IMR-90 (cell line): ENCODE measurements around the gene INHBE. TPM values are rescaled to one million over a fixed set of nuclear protein-coding genes. Genes with fewer than 3 reads are reported as not detected.

Experiments used
- ATAC-seq: fragments of 200-7000 bp; cut with Tn5 transposase; 2 replicates; pipeline ENCODE4 v1.9.1; 2020; ENCODE audit warnings: low read depth, mild to moderate bottlenecking, moderate library complexity
- BruUV-seq: library from RNA; stranded (reverse); fragments of 400-500 nt; replicated peaks from 2 replicates; lab custom pipeline; 2021; lab: Mats Ljungman, UMichigan
- CTCF ChIA-PET: fragments of 300-600 bp; formaldehyde crosslinking; extraction: SDS; loops from one replicate; lab custom pipeline; 2021; ENCODE audit warnings: antibody characterized with exemption; lab: Yijun Ruan, JAX
- POLR2A ChIA-PET: fragments of 300-600 bp; sonication (Branson Sonifier 250); formaldehyde crosslinking; loops from one replicate; lab custom pipeline; 2022; ENCODE audit warnings: antibody characterized with exemption; ENCODE audit not compliant: unreplicated experiment; lab: Charles Lee
- DNase-seq: peaks from one replicate; pipeline ENCODE4 v3.0.0; 2013
- H2AFZ ChIP-seq: replicated peaks from 2 replicates; pipeline ENCODE3; 2013; ENCODE audit warnings: low read length, mild to moderate bottlenecking; ENCODE audit not compliant: poor library complexity
- H2AK5ac ChIP-seq: 2 replicates; pipeline ENCODE4 v1.6.1; 2013; ENCODE audit warnings: low read depth, low read length, inconsistent platforms
- H2AK9ac ChIP-seq: replicated peaks from 2 replicates; pipeline ENCODE3; 2013; ENCODE audit warnings: mild to moderate bottlenecking, low read depth, low read length, moderate library complexity; ENCODE audit not compliant: poor library complexity
- H2BK120ac ChIP-seq: 2 replicates; pipeline ENCODE4 v1.6.1; 2013; ENCODE audit warnings: low read depth, low read length, inconsistent platforms
- H2BK15ac ChIP-seq: 3 replicates; pipeline ENCODE4 v1.6.1; 2013; ENCODE audit warnings: low read depth, low read length, inconsistent platforms
- H2BK20ac ChIP-seq: 2 replicates; pipeline ENCODE4 v1.6.1; 2013; ENCODE audit warnings: low read depth, mild to moderate bottlenecking, inconsistent platforms, low read length, moderate library complexity
- H2BK5ac ChIP-seq: 2 replicates; pipeline ENCODE4 v1.6.1; 2013; ENCODE audit warnings: mild to moderate bottlenecking, low read depth, low read length, inconsistent platforms; ENCODE audit not compliant: poor library complexity, severe bottlenecking
- H3K14ac ChIP-seq: replicated peaks from 2 replicates; pipeline ENCODE4 v1.6.1; 2013; ENCODE audit warnings: low read depth, low read length, inconsistent platforms
- H3K18ac ChIP-seq: 2 replicates; pipeline ENCODE4 v1.6.1; 2013; ENCODE audit warnings: low read depth, low read length, control low read depth
- H3K23ac ChIP-seq: 2 replicates; pipeline ENCODE4 v1.6.1; 2013; ENCODE audit warnings: low read depth, low read length, inconsistent platforms
- H3K27ac ChIP-seq: 2 replicates; pipeline ENCODE4 v1.5.1; 2013; ENCODE audit warnings: mild to moderate bottlenecking, control low read depth, low read length; ENCODE audit not compliant: insufficient read depth
- H3K27me3 ChIP-seq: 2 replicates; pipeline ENCODE4 v1.6.1; 2013; ENCODE audit warnings: low read length; ENCODE audit not compliant: control insufficient read depth, insufficient read depth
- H3K36me3 ChIP-seq: 2 replicates; pipeline ENCODE4 v1.6.1; 2013; ENCODE audit warnings: low read length, mixed read lengths; ENCODE audit not compliant: control insufficient read depth, insufficient read depth
- H3K4ac ChIP-seq: 2 replicates; pipeline ENCODE4 v1.6.1; 2013; ENCODE audit warnings: low read depth, low read length, inconsistent platforms
- H3K4me1 ChIP-seq: 2 replicates; pipeline ENCODE4 v1.6.1; 2013; ENCODE audit warnings: low read length, mixed read lengths; ENCODE audit not compliant: control insufficient read depth, insufficient read depth
- H3K4me2 ChIP-seq: 2 replicates; pipeline ENCODE4 v1.6.1; 2013; ENCODE audit warnings: low read depth, mild to moderate bottlenecking, control low read depth, low read length, moderate library complexity
- H3K4me3 ChIP-seq: 2 replicates; pipeline ENCODE4 v1.5.1; 2013; ENCODE audit warnings: low read depth, mild to moderate bottlenecking, control low read depth, low read length, moderate library complexity; ENCODE audit not compliant: insufficient read depth
- H3K56ac ChIP-seq: 2 replicates; pipeline ENCODE4 v1.6.1; 2013; ENCODE audit warnings: low read length, inconsistent platforms; ENCODE audit not compliant: insufficient read depth; ENCODE audit errors: extremely low read depth
- H3K79me1 ChIP-seq, 2 experiments: 2 replicates each; pipeline ENCODE4 v1.6.1; 2013; ENCODE audit warnings: low read length in 2 of 2, inconsistent platforms in 1 of 2, low read depth in 1 of 2
- H3K9ac ChIP-seq: 2 replicates; pipeline ENCODE4 v1.6.1; 2013; ENCODE audit warnings: low read depth, low read length, control low read depth
- H3K9me1 ChIP-seq: 2 replicates; pipeline ENCODE4 v1.6.1; 2013; ENCODE audit warnings: low read length, inconsistent platforms; ENCODE audit not compliant: insufficient read depth
- H3K9me3 ChIP-seq: 2 replicates; pipeline ENCODE4 v1.6.1; 2013; ENCODE audit warnings: low read length; ENCODE audit not compliant: control insufficient read depth, insufficient read depth
- H4K20me1 ChIP-seq: 2 replicates; pipeline ENCODE4 v1.6.1; 2013; ENCODE audit warnings: low read length, inconsistent platforms; ENCODE audit not compliant: insufficient read depth
- H4K5ac ChIP-seq: 2 replicates; pipeline ENCODE4 v1.6.1; 2013; ENCODE audit warnings: mild to moderate bottlenecking, low read depth, low read length, control low read depth
- H4K8ac ChIP-seq, 2 experiments: 2 replicates each; pipeline ENCODE4 v1.6.1; 2013; ENCODE audit warnings: low read depth in 2 of 2, low read length in 2 of 2, control low read depth in 1 of 2, inconsistent platforms in 1 of 2
- H4K91ac ChIP-seq: 2 replicates; pipeline ENCODE4 v1.6.1; 2013; ENCODE audit warnings: low read depth, low read length, inconsistent platforms; ENCODE audit not compliant: insufficient read depth
- BHLHE40 ChIP-seq: fragments of 150-350 bp; IDR thresholded peaks from 2 replicates; pipeline ENCODE4 v1.6.1; 2016; ENCODE audit warnings: mild to moderate bottlenecking, low read depth, low read length
- CEBPB ChIP-seq: IDR thresholded peaks from 2 replicates; pipeline ENCODE4 v1.6.1; 2012; ENCODE audit warnings: low read depth, low read length, improper control_type of control experiment
- CHD1 ChIP-seq: IDR thresholded peaks from 2 replicates; pipeline ENCODE4 v1.6.1; 2012; ENCODE audit warnings: low read depth, low read length, improper control_type of control experiment
- CTCF ChIP-seq: conservative IDR thresholded peaks from 2 replicates; pipeline ENCODE4 v1.5.1; 2012; ENCODE audit warnings: mild to moderate bottlenecking, low read depth, low read length, improper control_type of control experiment
- ELK1 ChIP-seq: fragments of 150-350 bp; IDR thresholded peaks from 2 replicates; pipeline ENCODE4 v1.6.1; 2016; ENCODE audit warnings: low read depth, mild to moderate bottlenecking, low read length, moderate library complexity, borderline replicate concordance
- MAZ ChIP-seq: IDR thresholded peaks from 2 replicates; pipeline ENCODE4 v1.6.1; 2012; ENCODE audit warnings: low read depth, mild to moderate bottlenecking, low read length, improper control_type of control experiment, moderate library complexity, borderline replicate concordance
- MXI1 ChIP-seq: IDR thresholded peaks from 2 replicates; pipeline ENCODE4 v1.6.1; 2012; ENCODE audit warnings: low read depth, mild to moderate bottlenecking, low read length, moderate library complexity, borderline replicate concordance
- POLR2A ChIP-seq: IDR thresholded peaks from 2 replicates; pipeline ENCODE4 v1.6.1; 2012; ENCODE audit warnings: mild to moderate bottlenecking, low read depth, low read length
- RAD21 ChIP-seq: IDR thresholded peaks from 2 replicates; pipeline ENCODE4 v1.6.1; 2012; ENCODE audit warnings: low read length, improper control_type of control experiment
- RCOR1 ChIP-seq: IDR thresholded peaks from 2 replicates; pipeline ENCODE4 v1.6.1; 2012; ENCODE audit warnings: mild to moderate bottlenecking, low read length, improper control_type of control experiment; ENCODE audit not compliant: insufficient replicate concordance
- RFX5 ChIP-seq: IDR thresholded peaks from 2 replicates; pipeline ENCODE4 v1.8.0; 2012; ENCODE audit warnings: low read depth, mild to moderate bottlenecking, low read length, moderate library complexity
- SMC3 ChIP-seq: fragments of 150-350 bp; IDR thresholded peaks from 2 replicates; pipeline ENCODE4 v1.6.1; 2016; ENCODE audit warnings: low read depth, mild to moderate bottlenecking, antibody characterized with exemption, low read length, moderate library complexity
- WGBS, 2 experiments: methylation state at CpG; one replicate each; pipeline versions ENCODE4 v1.1.5 to v1.1.7; 2013; ENCODE audit warnings: missing lambda C conversion rate in 2 of 2; ENCODE audit not compliant: insufficient read length in 1 of 2; ENCODE audit errors: extremely low coverage in 2 of 2; 5-methylcytosine and 5-hydroxymethylcytosine counted together
- dilution Hi-C: fragments of 300-500 bp; cut with HindIII; formaldehyde crosslinking; loops from one replicate; pipeline ENCODE4 v1.14.3; 2018; ENCODE audit warnings: low sequenced_read_pairs; ENCODE audit not compliant: unreplicated experiment
- in situ Hi-C: fragments of 300-500 bp; cut with MboI; formaldehyde crosslinking; loops from 3 replicates; pipeline ENCODE4 v1.14.3; 2019; ENCODE audit warnings: low sequenced_read_pairs, inconsistent platforms, mixed read lengths
- intact Hi-C: fragments of 100-400 bp; cut with micrococcal nuclease; formaldehyde crosslinking; loops from 2 replicates; pipeline ENCODE4 v1.10.0; 2022
- polyA plus RNA-seq, 3 experiments: library from polyadenylated mRNA; depleted of rRNA; stranded (reverse); fragments of >200 nt; gene quantifications; 2 replicates each; pipeline ENCODE4 v1.2.3, GENCODE V29; 2012; ENCODE audit warnings: low replicate concordance in 1 of 3
- total RNA-seq: library from RNA; depleted of rRNA; stranded (reverse); fragments of >200 nt; gene quantifications from 2 replicates; pipeline ENCODE4 v1.2.3, GENCODE V29; 2012

Gene INHBE
- total and polyA plus RNA-seq, 2 of the 4 experiments (the other 2 are of a cell fraction), result 0.90 to 1.7 TPM

GRCh38 chr12:57497223-57498131 lies 42.4 kb downstream of the INHBE start:
- no peak overlapping the region for H3K18ac ChIP-seq
- peaks cover 28% of the 10 kb centered on the region; the same call in 1 of the 2 replicates for H4K20me1 ChIP-seq
- H3K4me1 ChIP-seq, result no peaks in the 10 kb centered on the region
- no peak overlapping the region for H4K8ac ChIP-seq
- H3K27ac ChIP-seq, result no peak overlapping the region
- H4K91ac ChIP-seq, result no peak overlapping the region
- H3K23ac ChIP-seq, result no peak overlapping the region
- in situ Hi-C loops (no loop called here), intact Hi-C loops (no loop called here), dilution Hi-C loops (no loop called here)
- no peak overlapping the region for H3K56ac ChIP-seq
- H3K14ac ChIP-seq, result no peak overlapping the region
- H3K27me3 ChIP-seq, result no peaks in the 10 kb centered on the region
- H2BK20ac ChIP-seq, result no peak overlapping the region
- no peak for DNase-seq
- H3K9me1 ChIP-seq, result peaks cover 14% of the 10 kb centered on the region
- CTCF ChIA-PET, result no interaction called here
- H3K79me1 ChIP-seq, result peaks cover 46 to 48% of the 10 kb centered on the region in 2 experiments
- TF ChIP-seq RAD21 (no peak), ELK1 (no peak), SMC3 (no peak), RFX5 (no peak), CTCF (no peak), CHD1 (no peak), CEBPB (no peak), BHLHE40 (no peak), MXI1 (no peak), RCOR1 (no peak), MAZ (no peak), POLR2A (no peak)
- no peak overlapping the region for H2BK5ac ChIP-seq
- peak overlapping the region; percentile 28 for H2AK9ac ChIP-seq
- no peak for ATAC-seq
- no peak overlapping the region for H4K5ac ChIP-seq
- BruUV-seq, result no TSS peak
- H3K4me2 ChIP-seq, result no peak overlapping the region
- POLR2A ChIA-PET, result no interaction called here
- peaks cover 48% of the 10 kb centered on the region for H3K36me3 ChIP-seq
- 97% methylated on average over 8 of the region's 12 CpGs; no CpG with 5 or more reads in 1 of the 2 experiments for WGBS, 2 experiments
- H2BK120ac ChIP-seq, result no peak overlapping the region
- H3K4ac ChIP-seq, result no peak overlapping the region
- no peak overlapping the region for H2AK5ac ChIP-seq
- H3K4me3 ChIP-seq, result no peak overlapping the region
- no peak overlapping the region for H2BK15ac ChIP-seq
- no peak overlapping the region for H2AFZ ChIP-seq
- H3K9me3 ChIP-seq, result no peaks in the 10 kb centered on the region
- H3K9ac ChIP-seq, result no peak overlapping the region
